HL-60 (cell line): ENCODE data around the gene SAE1.
A peak's percentile ranks its signal among the peaks of the same experiment; 100 is the strongest.

ENCODE experiments used
- POLR2AphosphoS5 ChIP-seq: IDR thresholded peaks from 2 replicates; pipeline ENCODE4 v1.6.1; 2012; ENCODE audit warnings: low read depth
- REST ChIP-seq: IDR thresholded peaks from 2 replicates; pipeline ENCODE4 v1.6.1; 2012; ENCODE audit warnings: low read depth; ENCODE audit not compliant: insufficient replicate concordance
- SPI1 ChIP-seq: IDR thresholded peaks from 2 replicates; pipeline ENCODE4 v1.6.1; 2012; ENCODE audit warnings: low read depth, mild to moderate bottlenecking, borderline replicate concordance
- TF ChIP-seq, protein P1 (sequence below): IDR thresholded peaks from one replicate; pipeline ENCODE4 v1.5.1; 2011; ENCODE audit warnings: low read length, control low read depth, inconsistent platforms; ENCODE audit not compliant: insufficient read depth

DNA sequence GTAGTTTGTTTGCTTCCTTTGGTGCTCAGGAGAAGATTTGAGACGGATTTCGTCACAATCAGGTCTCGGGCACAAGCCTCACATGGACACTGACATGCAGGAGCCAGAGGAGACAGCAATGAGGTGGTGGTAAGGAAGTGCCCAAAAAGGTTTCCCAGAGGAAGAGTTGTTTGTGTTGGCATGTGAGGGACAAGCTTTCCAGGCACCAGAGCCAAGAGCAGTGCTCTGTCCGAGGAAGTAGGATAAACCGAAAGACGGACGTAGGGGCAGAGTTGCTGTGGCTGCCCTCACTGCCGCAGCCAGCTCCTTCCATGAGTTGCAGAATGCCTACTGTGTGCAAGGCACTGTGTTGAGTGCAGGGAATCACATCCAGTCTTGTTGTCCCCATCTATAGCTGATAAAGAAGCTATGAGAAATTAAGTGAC is 27.7 kb downstream of the SAE1 start:
- TF ChIP-seq, protein P1, sequence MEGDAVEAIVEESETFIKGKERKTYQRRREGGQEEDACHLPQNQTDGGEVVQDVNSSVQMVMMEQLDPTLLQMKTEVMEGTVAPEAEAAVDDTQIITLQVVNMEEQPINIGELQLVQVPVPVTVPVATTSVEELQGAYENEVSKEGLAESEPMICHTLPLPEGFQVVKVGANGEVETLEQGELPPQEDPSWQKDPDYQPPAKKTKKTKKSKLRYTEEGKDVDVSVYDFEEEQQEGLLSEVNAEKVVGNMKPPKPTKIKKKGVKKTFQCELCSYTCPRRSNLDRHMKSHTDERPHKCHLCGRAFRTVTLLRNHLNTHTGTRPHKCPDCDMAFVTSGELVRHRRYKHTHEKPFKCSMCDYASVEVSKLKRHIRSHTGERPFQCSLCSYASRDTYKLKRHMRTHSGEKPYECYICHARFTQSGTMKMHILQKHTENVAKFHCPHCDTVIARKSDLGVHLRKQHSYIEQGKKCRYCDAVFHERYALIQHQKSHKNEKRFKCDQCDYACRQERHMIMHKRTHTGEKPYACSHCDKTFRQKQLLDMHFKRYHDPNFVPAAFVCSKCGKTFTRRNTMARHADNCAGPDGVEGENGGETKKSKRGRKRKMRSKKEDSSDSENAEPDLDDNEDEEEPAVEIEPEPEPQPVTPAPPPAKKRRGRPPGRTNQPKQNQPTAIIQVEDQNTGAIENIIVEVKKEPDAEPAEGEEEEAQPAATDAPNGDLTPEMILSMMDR = no peak
- TF ChIP-seq POLR2AphosphoS5 (0 out of 2 replicates have a peak, but pooled peaks have one; percentile 10), SPI1 (no peak), REST (no peak)
